Mammary epithelial cell (primary cell): Measurements from ENCODE around the gene NOX5.

Experiments
- EZH2 ChIP-seq: IDR thresholded peaks from 2 replicates; pipeline ENCODE4 v1.6.1; 2012; ENCODE audit warnings: low read length, inconsistent platforms, borderline replicate concordance
- TF ChIP-seq, protein P1 (sequence below), 2 donors: IDR thresholded peaks in 1 of 2; conservative IDR thresholded peaks in 1 of 2; 2 replicates each; pipeline ENCODE4 v1.5.1; 2011 to 2012; ENCODE audit warnings: inconsistent platforms in 2 of 2, low read length in 2 of 2, mild to moderate bottlenecking in 2 of 2, control low read depth in 1 of 2, low read depth in 1 of 2; ENCODE audit not compliant: insufficient read depth in 1 of 2; ENCODE audit errors: extremely low read depth in 1 of 2

DNA sequence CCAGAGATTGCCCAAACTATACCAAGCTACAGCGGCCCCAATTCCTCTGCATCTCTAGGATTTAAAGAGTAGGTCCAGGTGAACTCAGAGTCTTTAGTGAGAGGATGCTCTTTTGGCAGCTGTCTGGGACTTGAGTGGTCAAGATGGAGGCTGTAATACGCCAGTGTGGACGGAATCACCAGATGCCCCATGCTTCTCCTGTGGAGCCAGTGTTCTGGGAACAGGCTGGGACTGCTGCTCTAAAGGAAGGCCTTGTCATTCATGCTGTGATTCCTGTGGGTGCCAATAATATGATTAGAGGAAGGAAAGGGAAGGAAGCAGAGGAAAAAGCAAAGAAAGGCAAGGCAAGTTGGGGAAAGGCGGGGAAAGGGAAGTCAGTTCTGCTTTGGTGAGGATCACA lies 17.4 kb upstream of the NOX5 start:
- TF ChIP-seq, protein P1, sequence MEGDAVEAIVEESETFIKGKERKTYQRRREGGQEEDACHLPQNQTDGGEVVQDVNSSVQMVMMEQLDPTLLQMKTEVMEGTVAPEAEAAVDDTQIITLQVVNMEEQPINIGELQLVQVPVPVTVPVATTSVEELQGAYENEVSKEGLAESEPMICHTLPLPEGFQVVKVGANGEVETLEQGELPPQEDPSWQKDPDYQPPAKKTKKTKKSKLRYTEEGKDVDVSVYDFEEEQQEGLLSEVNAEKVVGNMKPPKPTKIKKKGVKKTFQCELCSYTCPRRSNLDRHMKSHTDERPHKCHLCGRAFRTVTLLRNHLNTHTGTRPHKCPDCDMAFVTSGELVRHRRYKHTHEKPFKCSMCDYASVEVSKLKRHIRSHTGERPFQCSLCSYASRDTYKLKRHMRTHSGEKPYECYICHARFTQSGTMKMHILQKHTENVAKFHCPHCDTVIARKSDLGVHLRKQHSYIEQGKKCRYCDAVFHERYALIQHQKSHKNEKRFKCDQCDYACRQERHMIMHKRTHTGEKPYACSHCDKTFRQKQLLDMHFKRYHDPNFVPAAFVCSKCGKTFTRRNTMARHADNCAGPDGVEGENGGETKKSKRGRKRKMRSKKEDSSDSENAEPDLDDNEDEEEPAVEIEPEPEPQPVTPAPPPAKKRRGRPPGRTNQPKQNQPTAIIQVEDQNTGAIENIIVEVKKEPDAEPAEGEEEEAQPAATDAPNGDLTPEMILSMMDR (conservative IDR thresholded peaks at IDR 0.05 in 1 of 2, IDR thresholded peaks at IDR 0.05 in 1 of 2; ENCODE audit: extremely low read depth in 1 of 2, insufficient read depth in 1 of 2, low read depth in 1 of 2, low read length in 2 of 2): no peak
- TF ChIP-seq EZH2: no peak
